LoVo (cell line): ENCODE results near the gene NOP56.
"Not testable (repeated sequence)": the region's sequence is repeated elsewhere in the genome, so short reads cannot be mapped to it uniquely, and the experiment has no call there.

Experiments
- DNase-seq: peaks from one replicate; pipeline ENCODE4 v3.0.0-alpha.2; 2016; ENCODE audit warnings: low spot score

Gene NOP56

DNA sequence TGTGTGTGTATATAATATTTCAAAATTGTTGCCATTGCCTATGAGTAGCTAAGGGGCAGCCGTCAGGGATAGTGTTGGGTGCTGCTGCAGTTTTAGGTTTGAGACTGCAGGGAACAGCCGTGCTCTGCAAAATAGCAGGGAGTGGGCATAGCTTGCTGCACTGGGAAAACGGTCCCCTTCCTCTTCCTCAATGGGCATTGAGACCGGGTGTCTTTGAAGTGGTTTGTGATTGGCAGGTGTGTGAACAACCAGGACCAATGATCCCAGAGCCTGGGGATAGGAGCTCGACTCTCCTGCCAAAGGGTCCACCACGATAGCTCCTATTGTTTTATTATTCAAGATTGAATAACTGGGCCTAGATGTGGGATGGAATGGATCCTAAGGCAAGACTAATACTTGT lies 35.1 kb downstream of the NOP56 start:
- no peak for DNase-seq

- DNase-seq = no peak
These were observed 35.7 kb downstream of the NOP56 start for GRCh38 chr20:2688041-2688591.

GRCh38 chr20:2690213-2690612 lies 37.8 kb downstream of the NOP56 start:
- no peak for DNase-seq

DNA sequence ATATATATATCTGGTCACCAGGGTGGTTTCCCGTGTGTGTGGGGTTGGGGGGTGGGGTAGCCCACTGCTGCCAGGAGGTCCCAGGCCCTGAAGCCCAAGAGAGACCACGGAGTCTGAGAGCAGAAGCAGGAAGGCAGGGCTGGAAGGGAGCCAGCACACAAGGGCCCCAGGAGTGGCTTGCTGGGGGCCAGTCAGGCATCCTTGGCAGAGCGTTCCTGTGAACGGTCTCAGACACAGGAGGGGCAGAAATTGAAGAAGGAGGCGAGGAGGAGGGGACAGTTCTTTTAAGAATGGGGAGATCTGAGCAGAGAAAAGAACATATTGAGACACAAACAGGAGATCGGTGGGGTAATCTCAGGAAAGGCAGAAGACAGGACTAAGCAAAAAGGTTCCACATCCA lies 38.3 kb downstream of the NOP56 start:
- DNase-seq = no peak

DNA sequence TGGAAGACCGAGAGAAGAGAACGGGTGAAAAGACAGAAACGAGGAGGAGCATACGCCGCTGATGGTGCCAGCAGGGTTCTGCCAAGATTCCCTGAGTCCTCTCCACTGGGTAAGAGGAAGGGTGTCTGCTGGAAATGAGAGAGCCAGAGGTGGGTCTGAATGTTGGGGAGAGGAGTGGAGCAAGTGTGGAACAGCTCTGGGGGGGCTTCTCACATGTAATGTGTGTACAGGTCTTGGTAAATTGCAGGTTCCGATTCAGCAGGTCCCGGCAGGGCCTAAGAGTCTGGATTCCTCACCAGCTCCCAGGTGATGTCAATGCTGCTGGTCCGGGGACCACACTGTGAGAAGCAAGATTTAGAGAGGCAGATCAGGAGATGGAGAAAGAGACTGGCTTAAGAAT lies 38.7 kb downstream of the NOP56 start:
- no peak for DNase-seq

GRCh38 chr20:2691663-2692035 lies 39.2 kb downstream of the NOP56 start:
- DNase-seq = no peak

GRCh38 chr20:2692036-2692885 lies 39.8 kb downstream of the NOP56 start, which contains the start of gene EBF4:
Gene EBF4 (plus strand): TSS chr20:2692780. CDS start chr20:2693646, 866 bp downstream.
- DNase-seq = no peak

DNA sequence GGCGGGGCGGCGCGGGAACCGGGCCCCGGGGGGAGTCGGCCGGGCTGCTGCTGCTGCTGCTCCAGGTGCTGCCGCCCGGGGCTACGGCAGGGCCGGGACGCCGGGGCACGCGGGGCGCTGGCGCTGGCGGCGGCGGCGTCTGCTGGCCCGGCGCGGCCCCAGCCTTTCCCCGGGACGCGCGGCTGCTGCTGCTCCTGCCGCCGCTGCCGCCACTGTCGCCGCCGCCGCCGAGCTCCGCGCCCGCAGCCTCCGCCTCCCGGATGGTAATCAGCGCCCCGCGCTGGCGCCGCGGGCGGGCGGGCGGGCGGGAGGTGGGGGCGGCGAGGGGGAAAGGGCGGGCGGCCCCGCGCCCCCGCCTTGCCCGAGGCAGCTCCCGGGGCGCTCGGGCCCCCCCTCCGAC lies 40.5 kb downstream of the NOP56 start:
- no peak for DNase-seq

DNA sequence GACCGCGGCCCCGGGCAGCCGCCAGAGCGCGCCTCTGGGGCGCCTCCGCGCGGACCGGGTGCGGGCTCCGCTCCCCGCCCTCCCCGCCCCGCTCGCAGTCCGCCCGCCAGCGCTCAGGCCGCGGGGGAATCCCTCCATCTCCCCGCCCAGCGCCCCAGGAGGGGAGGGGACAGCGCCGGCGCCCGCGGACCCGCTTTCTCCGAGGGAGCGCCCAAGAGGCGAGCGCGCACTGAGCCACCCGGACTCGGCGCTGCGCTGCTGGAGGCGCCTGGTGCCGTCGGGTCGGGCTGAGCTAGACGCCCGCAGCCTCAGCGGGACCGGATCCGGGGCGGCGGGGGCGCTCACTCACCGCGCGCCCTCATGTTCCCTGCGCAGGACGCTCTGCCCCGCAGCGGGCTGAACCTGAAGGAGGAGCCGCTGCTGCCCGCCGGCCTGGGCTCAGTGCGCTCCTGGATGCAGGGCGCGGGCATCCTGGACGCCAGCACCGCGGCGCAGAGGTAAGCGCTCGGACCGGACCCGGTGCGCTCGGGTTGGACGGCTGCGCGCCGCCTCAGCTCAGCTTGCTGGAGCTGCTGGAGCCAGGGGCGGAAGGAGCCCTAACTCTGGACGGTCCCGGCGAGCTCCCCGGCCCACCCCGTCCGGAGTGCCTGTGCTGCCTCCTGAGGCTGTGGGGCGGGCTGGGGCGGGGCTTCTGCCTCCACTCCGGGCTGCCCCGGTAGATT lies 41.0 kb downstream of the NOP56 start:
- DNase-seq = no peak

GRCh38 chr20:2694008-2694471 lies 41.6 kb downstream of the NOP56 start:
- no peak for DNase-seq

DNA sequence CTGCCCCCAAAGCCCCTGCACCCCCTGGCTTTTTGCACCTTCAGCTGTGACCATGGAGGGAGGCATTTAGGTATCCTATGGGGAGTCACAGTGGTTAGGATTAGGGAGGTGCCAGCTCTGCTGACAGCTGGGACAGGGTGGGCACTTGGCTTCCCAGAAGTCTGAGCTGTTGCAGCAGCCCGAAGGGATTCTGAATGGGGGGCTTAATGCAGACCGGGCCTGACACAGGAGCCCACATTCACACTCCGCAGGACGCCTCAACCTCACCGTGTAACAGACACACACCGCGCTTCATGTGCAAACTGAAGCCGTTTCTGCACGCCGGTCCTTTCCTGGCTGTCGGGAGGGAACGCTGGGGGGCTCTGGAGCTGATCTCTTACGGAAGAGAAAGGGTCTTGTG lies 42.1 kb downstream of the NOP56 start:
- no peak for DNase-seq

DNA sequence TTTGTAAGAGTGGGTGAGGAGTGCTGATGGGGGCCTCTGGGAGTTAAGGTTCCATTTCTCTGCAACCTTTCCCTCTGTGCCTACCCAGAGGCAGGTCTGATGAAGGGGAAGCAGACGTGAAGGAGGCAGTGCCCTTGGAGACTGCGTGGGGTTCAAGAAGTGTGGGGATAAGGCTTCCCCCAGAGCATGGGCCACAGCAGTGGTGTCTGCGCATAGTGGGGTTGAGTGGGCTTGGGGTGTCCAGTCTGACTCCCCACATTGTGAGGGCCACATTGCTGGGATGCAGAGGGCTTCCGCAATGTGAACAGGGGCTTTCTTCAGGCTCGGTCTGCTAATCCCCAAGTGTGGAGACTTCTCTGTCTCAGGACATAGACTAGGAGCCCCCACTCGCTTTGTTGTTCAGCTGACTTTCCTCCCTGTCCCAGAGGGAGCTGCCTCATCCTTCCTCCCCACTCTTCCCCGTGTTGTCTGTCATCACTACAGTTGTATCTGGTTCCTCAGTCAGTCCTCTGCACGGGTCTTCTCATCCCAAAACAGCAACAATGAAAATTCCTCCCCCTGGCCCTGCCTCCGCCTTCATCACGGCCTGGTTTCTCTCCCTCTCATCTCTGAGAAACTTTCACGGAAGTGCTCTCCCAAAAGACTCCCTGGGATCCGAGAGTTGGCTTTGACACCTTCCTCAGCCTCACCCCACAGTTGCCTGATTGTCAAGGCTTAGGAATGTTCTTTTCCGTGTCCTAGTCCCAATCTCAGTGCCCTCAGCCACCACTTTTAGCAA lies 43.0 kb downstream of the NOP56 start:
- DNase-seq = no peak

GRCh38 chr20:2695984-2696525 lies 43.6 kb downstream of the NOP56 start:
- not testable (repeated sequence) for DNase-seq

GRCh38 chr20:2696646-2697045 lies 44.2 kb downstream of the NOP56 start:
- DNase-seq = no peak

GRCh38 chr20:2697768-2698167 lies 45.3 kb downstream of the NOP56 start:
- no peak for DNase-seq

DNA sequence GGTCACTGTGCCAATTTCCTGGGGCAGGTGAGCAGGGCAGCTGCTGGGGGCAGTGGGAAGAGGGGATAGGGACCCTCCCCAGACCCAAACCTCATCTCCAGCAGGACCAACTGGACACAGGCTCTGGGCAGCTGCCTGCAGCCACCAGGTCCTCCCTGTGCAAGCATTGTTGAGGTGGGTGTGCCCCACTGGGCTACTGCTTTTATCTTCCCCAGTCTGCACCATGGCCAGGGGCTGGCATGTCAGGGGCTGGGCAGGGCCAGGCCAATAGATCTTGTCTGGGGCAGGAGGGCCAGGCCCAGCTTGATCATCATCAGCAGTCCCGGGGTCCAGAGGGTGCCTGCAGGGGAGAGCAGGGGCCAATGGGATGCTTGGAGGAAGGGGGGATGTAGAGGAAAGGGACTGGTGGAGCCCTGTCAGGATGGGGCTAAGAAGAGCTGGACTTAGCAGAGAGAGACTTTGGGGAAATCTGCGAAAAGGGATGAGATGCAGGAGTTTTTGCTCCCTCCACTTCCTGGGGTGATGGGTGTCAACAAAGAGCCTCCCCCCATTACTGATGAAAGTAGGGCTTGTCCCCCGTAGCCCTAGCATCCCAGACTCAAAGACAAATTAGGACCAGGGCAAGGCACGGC lies 45.9 kb downstream of the NOP56 start:
- DNase-seq = no peak

- no peak for DNase-seq
These were observed 46.5 kb downstream of the NOP56 start for GRCh38 chr20:2698912-2699311.

- no peak for DNase-seq
These were observed 47.5 kb downstream of the NOP56 start for GRCh38 chr20:2699775-2700413.

- DNase-seq = no peak
These were observed 48.6 kb downstream of the NOP56 start for GRCh38 chr20:2700913-2701620.

DNA sequence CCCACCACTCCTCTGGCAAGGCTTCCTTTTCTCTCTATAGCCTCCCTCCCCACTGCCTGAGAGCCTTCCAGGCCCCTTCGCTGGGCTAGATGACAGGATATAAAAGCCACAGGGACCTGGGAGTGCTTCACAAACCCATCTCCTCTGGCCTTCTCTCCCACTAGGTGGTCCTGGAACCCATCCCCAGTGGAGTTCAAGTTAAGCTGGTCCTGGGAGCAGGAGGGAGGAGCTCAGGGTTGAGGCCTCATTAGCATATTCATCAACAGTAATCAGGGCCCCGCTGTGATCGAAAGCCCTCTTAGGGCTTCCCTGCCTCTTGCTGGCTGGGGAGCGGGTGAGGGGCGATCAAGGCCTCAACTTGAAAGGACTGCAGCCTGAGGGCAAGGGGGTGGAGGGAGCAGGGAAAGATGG lies 49.2 kb downstream of the NOP56 start:
- DNase-seq = no peak
